ENCODE measurements around the gene ABL1. TPM values are rescaled to one million over a fixed set of nuclear protein-coding genes. Genes with fewer than 3 reads are reported as not detected.

Gene ABL1
- total and polyA plus RNA-seq, 2 of the 13 experiments (the other 11 are each of a cell fraction or from before 2014, with no cell fraction given) = 10.8 to 20.4 TPM

DNA sequence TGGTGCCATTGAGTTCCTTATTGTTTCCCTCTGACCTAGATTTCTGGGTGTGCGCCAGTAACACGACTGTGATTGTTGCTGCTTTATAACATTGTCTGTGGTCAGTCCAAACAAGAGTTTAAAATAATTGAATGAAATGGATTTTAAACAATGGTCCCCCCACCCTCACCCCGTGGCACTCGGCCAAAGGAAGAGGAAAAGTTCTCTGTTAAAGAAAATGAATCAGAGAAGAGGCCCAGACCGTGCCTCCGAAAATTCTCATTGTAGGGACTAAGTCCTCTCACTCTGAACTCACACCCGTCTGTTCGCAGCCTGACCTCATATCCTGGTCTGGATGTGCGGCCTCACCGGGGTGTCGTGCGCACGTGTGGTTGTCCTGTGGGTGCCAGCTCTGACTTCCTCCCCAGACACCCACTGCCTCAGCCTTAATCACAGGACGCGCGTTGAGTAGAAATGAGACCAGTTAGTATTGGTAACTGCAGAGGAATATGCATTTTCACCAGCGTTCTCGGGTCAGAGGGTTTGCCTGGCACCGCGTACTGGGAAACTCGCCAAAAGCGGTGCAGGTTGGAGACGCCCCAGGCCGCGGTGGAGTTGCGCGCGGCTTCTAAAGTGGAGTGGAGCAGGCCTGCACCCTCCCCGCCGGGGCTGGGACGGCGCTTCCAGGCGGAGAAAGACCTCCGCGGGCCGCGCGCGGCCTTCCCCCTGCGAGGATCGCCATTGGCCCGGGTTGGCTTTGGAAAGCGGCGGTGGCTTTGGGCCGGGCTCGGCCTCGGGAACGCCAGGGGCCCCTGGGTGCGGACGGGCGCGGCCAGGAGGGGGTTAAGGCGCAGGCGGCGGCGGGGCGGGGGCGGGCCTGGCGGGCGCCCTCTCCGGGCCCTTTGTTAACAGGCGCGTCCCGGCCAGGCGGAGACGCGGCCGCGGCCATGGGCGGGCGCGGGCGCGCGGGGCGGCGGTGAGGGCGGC is at the start of gene ABL1 (continued):
- TF ChIP-seq ZNF7 (CRISPR knock-in tag; IDR thresholded peaks at IDR 0.05) (no peak), ZNF782 (CRISPR knock-in tag; IDR thresholded peaks at IDR 0.05; ENCODE audit: borderline replicate concordance) (no peak), ZMAT3 (CRISPR knock-in tag; conservative IDR thresholded peaks at IDR 0.05) (0 out of 2 replicates have a peak, but pooled peaks have one; percentile 49), ETV5 (CRISPR knock-in tag; IDR thresholded peaks at IDR 0.05; ENCODE audit: borderline replicate concordance) (peak; percentile 39; the same call in 1 of the 2 replicates), KAT8 (CRISPR knock-in tag; IDR thresholded peaks at IDR 0.05) (peak; percentile 43; the same call in 1 of the 2 replicates), RFX5 (IDR thresholded peaks at IDR 0.05; ENCODE audit: low read depth, low read length) (no peak), ZNF263 (CRISPR knock-in tag; IDR thresholded peaks at IDR 0.05) (peak; percentile 42; the same call in 1 of the 2 replicates), SP4 (CRISPR knock-in tag; IDR thresholded peaks at IDR 0.05) (0 out of 2 replicates have a peak, but pooled peaks have one; percentile 31), TCF7 (IDR thresholded peaks at IDR 0.05; ENCODE audit: low read depth) (no peak), ZNF558 (CRISPR knock-in tag; IDR thresholded peaks at IDR 0.05; ENCODE audit: borderline replicate concordance) (no peak), YEATS2 (CRISPR knock-in tag; IDR thresholded peaks at IDR 0.05; ENCODE audit: borderline replicate concordance) (peak; percentile 64; the same call in 1 of the 2 replicates), MTF1 (CRISPR knock-in tag; IDR thresholded peaks at IDR 0.05) (peak; percentile 74; the same call in 1 of the 2 replicates), NFE2L2 (IDR thresholded peaks at IDR 0.05; ENCODE audit: low read length) (0 out of 2 replicates have a peak, but pooled peaks have one; percentile 2), DNMT1 (CRISPR knock-in tag; IDR thresholded peaks at IDR 0.05) (no peak), ZNF34 (CRISPR knock-in tag; IDR thresholded peaks at IDR 0.05; ENCODE audit: borderline replicate concordance) (no peak)
- TF ChIP-seq, protein P1, sequence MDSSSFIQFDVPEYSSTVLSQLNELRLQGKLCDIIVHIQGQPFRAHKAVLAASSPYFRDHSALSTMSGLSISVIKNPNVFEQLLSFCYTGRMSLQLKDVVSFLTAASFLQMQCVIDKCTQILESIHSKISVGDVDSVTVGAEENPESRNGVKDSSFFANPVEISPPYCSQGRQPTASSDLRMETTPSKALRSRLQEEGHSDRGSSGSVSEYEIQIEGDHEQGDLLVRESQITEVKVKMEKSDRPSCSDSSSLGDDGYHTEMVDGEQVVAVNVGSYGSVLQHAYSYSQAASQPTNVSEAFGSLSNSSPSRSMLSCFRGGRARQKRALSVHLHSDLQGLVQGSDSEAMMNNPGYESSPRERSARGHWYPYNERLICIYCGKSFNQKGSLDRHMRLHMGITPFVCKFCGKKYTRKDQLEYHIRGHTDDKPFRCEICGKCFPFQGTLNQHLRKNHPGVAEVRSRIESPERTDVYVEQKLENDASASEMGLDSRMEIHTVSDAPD (CRISPR knock-in tag; IDR thresholded peaks at IDR 0.05) = no peak
- TF ChIP-seq, protein P2, sequence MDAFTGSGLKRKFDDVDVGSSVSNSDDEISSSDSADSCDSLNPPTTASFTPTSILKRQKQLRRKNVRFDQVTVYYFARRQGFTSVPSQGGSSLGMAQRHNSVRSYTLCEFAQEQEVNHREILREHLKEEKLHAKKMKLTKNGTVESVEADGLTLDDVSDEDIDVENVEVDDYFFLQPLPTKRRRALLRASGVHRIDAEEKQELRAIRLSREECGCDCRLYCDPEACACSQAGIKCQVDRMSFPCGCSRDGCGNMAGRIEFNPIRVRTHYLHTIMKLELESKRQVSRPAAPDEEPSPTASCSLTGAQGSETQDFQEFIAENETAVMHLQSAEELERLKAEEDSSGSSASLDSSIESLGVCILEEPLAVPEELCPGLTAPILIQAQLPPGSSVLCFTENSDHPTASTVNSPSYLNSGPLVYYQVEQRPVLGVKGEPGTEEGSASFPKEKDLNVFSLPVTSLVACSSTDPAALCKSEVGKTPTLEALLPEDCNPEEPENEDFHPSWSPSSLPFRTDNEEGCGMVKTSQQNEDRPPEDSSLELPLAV (CRISPR knock-in tag; conservative IDR thresholded peaks at IDR 0.05; ENCODE audit: low read depth) = no peak

Data from HepG2 (cell line).